Measurements from ENCODE around the gene PATZ1.
"Not testable (repeated sequence)": the region's sequence is repeated elsewhere in the genome, so short reads cannot be mapped to it uniquely, and the experiment has no call there.

Gene PATZ1

DNA sequence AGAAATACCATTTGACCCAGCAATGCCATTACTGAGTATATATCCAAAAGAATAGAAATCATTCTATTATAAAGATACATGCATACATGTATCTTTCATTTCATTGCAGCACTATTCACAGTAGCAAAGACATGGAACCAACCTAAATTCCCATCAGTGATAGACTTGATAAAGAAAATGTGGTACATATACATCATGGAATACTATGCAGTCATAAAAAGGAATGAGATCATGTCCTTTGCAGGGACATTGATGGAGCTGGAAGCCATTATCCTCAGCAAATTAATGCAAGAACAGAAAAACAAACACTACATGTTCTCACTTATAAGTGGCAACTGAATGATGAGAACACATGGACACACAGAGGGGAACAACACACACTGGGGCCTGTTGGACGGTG, 31.9 kb downstream of the PATZ1 start:
- DNase-seq (ENCODE audit: low read depth in 2 of 2, low spot score in 1 of 2) = not testable (repeated sequence)

- DNase-seq (ENCODE audit: low read depth in 2 of 2, low spot score in 1 of 2) = peak in 1 of 2 donors; percentile 51
These were observed 32.6 kb downstream of the PATZ1 start for GRCh38 chr22:31313366-31314147.

DNA sequence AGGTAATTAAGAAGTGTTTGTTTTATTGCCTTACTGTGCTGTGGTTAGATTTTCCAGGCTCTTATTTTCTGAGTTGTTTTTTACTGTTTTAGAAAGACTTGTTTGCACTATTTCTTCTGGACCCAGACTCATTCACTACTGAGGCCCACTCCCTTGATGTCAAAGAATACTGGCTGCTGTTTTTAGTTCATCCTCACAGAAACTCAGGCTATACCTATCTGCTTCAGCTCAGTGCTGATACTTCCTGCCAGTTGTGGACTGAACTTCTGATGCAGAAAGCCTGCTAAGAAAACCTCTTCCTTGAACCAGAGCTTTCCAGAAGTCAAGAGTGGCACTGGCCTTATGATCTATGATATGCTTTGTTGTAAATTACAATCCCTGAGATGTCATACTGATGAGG, 38.0 kb downstream of the PATZ1 start:
- DNase-seq (ENCODE audit: low read depth in 2 of 2, low spot score in 1 of 2) = no peak

GRCh38 chr22:31305194-31305593, 41.0 kb downstream of the PATZ1 start:
- DNase-seq (ENCODE audit: low read depth in 2 of 2, low spot score in 1 of 2) = no peak

DNA sequence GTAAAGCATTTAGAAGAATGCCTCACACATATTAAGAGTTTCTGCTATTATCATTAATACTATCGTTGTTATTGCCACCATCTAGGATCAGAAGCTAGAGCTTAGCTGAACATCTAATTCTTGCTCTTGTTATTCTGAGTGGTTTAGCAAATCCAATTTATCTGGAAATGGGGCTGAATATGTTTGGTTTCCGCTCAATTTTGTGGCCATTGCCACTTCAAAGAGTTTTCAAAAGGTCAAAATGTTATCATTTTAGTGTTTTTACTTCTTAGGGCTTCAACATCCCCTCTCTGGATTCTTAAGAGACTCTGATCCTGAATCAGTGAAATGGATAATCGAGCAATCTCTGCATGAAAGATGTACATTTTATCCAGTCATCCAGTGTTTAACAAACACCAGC, 43.6 kb downstream of the PATZ1 start:
- no peak for DNase-seq (ENCODE audit: low read depth in 2 of 2, low spot score in 1 of 2)

DNA sequence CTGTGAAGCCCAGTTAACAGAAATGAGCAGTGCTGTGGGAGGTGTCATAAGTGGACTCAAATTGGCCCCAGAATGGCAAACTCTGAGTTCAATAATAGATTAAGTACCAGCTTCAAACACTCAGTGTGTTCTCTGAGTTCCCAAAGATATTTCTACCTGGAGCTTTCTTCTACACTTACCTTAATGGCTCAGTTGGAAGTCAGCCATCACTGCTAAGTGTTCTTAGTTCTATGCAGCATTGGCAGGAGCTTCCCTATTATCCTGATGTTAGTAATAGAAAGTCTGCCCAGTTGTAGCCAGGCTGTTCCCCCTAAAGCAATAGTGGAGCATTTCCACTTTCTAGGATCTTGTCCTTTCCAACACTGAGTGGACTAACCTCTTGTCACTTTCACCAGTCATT, 44.1 kb downstream of the PATZ1 start:
- DNase-seq (ENCODE audit: low read depth in 2 of 2, low spot score in 1 of 2) = no peak

- no peak for DNase-seq (ENCODE audit: low read depth in 2 of 2, low spot score in 1 of 2)
These were observed 45.2 kb downstream of the PATZ1 start for GRCh38 chr22:31300896-31301295.

GRCh38 chr22:31295831-31296657, 50.1 kb downstream of the PATZ1 start:
- DNase-seq (ENCODE audit: low read depth in 2 of 2, low spot score in 1 of 2) = no peak

DNA sequence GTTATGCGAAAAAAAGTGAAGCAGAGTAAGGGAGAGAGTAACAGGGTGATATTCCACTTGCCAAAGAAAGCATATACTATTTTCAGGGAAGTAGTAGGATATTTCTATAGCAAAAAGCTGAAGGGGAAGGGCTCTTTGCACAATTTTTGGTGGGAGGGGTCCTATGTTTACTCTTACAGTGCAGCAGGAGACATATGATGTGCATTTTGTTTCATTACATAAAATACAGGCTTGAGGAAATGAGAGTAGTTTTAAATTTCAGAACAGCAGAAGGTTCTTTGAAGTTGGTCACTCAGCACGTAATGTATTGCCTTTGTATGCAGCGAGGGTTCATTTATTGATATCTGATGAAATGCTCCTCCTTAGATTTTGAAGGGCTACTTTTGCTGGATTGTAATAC, 50.8 kb downstream of the PATZ1 start:
- DNase-seq (ENCODE audit: low read depth in 2 of 2, low spot score in 1 of 2) = no peak

GRCh38 chr22:31292236-31292989, 53.7 kb downstream of the PATZ1 start, which contains the start of gene PIK3IP1:
TSS of gene PIK3IP1 (minus strand) at chr22:31292488. CDS start at chr22:31292344, 144 bp downstream.
- peak; percentile 70 to 79 for DNase-seq (ENCODE audit: low read depth in 2 of 2, low spot score in 1 of 2)

- no peak for DNase-seq (ENCODE audit: low read depth in 2 of 2, low spot score in 1 of 2)
These were observed 54.5 kb downstream of the PATZ1 start for GRCh38 chr22:31291481-31292235.

GRCh38 chr22:31290494-31291471, 55.4 kb downstream of the PATZ1 start:
- DNase-seq (ENCODE audit: low read depth in 2 of 2, low spot score in 1 of 2) = peak; percentile 87 to 89

- no peak for DNase-seq (ENCODE audit: low read depth in 2 of 2, low spot score in 1 of 2)
These were observed 56.8 kb downstream of the PATZ1 start for GRCh38 chr22:31289344-31289743.

GRCh38 chr22:31288496-31289240, 57.5 kb downstream of the PATZ1 start:
- DNase-seq (ENCODE audit: low read depth in 2 of 2, low spot score in 1 of 2) = no peak

- no peak for DNase-seq (ENCODE audit: low read depth in 2 of 2, low spot score in 1 of 2)
These were observed 58.2 kb downstream of the PATZ1 start for GRCh38 chr22:31287818-31288495.

DNA sequence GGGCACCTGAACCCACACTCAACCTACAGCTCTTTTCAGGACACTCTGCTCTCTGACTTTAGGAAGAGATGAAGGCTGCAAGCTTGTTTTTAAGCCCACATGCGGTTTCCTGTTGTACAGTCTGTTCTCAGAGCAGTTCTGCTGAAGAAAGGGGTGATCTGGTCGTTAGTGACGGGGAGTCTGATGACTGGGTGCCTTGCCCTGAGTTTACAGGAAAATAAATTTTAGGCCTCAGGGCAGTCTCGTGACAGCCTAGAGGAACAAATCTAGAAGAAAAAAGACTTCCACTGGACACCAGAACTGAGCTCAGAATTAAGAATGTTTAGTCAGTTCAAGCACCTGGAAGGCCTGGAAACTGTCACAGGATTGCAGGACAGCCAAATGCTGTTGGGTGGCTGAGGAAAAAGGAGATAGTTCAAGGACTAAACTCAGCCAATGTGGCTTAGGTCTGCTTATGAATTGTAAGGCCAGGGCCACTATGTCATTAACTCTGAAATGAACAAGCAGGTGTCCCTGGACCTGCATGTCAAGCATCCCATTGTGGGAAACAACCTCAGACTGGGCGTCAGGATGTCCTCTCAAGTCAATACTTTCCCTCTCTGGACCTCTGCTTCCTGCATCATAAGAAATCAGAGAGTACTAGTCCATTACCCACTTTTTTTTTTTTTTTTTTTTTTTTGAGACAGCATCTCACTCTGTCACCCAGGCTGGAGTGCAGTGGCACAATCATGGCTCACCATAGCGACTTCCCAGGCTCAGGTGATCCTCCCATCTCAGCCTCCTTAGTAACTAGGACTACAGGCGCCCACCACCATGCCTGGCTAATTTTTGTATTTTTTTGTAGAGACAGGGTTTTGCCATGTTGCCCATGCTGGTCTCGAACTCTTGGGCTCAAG, 59.5 kb downstream of the PATZ1 start:
- no peak for DNase-seq (ENCODE audit: low read depth in 2 of 2, low spot score in 1 of 2)
